ENCODE results near the gene NR6A1.

DNA sequence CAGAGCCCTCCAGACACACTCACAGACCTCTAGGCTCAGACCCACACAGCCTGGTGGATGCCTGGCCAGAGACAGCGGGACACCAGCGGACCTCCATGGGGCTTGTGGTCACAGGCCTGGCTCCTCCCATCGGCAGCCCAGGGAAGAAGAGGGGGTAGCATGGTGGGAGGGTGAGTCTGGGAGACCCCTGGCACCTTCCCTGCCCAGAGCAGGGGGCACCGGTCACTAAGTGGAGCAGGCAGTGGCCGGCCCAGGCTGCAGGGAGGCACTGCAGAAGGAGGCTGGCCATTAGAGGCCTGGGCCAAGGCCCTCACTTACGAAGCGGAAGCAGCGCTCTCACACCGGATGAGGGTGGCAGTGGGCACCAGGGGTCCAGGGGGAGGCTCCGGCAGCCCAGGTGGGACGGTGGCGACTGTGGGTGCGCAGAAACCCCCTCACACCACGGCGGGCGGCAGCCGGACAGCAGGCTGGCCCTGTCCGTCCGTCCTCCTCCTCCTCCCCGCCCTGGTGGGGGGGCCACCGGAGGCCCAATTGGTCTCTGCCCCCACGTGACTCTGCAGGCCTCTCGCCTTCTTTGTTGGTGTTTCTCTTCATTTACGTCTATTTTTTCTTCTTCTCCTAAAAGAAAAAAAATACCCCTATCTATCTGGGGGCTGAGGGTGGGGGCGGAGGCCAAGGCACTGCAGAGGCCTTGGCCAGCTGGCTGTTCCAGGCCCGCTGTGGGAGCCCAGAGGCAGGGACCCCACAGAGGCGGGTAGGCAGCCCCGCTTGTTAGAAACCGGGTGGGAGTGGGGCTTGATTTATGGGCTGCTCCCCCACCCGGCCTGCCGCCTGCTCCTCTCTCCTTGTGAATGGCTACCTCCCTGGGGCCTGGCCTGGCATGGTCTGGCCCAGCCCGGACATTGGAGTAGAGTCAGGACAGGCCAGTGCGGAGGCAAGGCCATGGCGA lies 263.9 kb downstream of the NR6A1 start, which contains the start of gene NR5A1:
- no peak for TF ChIP-seq POLR2AphosphoS5 (IDR thresholded peaks at IDR 0.05)
- TF ChIP-seq, protein P1, sequence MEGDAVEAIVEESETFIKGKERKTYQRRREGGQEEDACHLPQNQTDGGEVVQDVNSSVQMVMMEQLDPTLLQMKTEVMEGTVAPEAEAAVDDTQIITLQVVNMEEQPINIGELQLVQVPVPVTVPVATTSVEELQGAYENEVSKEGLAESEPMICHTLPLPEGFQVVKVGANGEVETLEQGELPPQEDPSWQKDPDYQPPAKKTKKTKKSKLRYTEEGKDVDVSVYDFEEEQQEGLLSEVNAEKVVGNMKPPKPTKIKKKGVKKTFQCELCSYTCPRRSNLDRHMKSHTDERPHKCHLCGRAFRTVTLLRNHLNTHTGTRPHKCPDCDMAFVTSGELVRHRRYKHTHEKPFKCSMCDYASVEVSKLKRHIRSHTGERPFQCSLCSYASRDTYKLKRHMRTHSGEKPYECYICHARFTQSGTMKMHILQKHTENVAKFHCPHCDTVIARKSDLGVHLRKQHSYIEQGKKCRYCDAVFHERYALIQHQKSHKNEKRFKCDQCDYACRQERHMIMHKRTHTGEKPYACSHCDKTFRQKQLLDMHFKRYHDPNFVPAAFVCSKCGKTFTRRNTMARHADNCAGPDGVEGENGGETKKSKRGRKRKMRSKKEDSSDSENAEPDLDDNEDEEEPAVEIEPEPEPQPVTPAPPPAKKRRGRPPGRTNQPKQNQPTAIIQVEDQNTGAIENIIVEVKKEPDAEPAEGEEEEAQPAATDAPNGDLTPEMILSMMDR (IDR thresholded peaks at IDR 0.05) = no peak
- TF ChIP-seq EP300 (IDR thresholded peaks at IDR 0.05; ENCODE audit: low read depth) = no peak
